ENCODE measurements around the gene TRAPPC12. TPM values are rescaled to one million over a fixed set of nuclear protein-coding genes. Genes with fewer than 3 reads are reported as not detected.
"Not testable (repeated sequence)": the region's sequence is repeated elsewhere in the genome, so short reads cannot be mapped to it uniquely, and the experiment has no call there.

Gene TRAPPC12
- total RNA-seq, 4 donors from 2014 or later: 52.2 to 90.7 (median 77.6) TPM

GRCh38 chr2:3491716-3492474, 112.4 kb downstream of the TRAPPC12 start:
- H3K27me3 ChIP-seq: no peaks in the 10 kb centered on the region
- TF ChIP-seq EP300 (IDR thresholded peaks at IDR 0.05) (no peak), POLR2A (IDR thresholded peaks at IDR 0.05) (no peak), CTCF (IDR thresholded peaks at IDR 0.05) (no peak), POLR2AphosphoS5 (IDR thresholded peaks at IDR 0.05) (no peak)
- peaks cover 0 to 8% (median 0%) of the 10 kb centered on the region in 3 donors for H3K4me1 ChIP-seq
- H3K4me3 ChIP-seq: no peak overlapping the region
- no peaks in the 10 kb centered on the region for H3K9me3 ChIP-seq
- ATAC-seq: no peak
- 90 to 100% methylated on average over 1 to 2 of the region's 17 CpGs for WGBS, 2 donors (ENCODE audit: low coverage in 1 of 2)
- peaks cover 0 to 22% of the 10 kb centered on the region in 2 donors for H3K36me3 ChIP-seq
- no peak overlapping the region for H3K27ac ChIP-seq

- not testable (repeated sequence) for ATAC-seq, H3K9me3 ChIP-seq, H3K27ac ChIP-seq, H3K4me1 ChIP-seq, H3K27me3 ChIP-seq, H3K4me3 ChIP-seq
- 75 to 100% methylated on average over 1 to 10 of the region's 12 CpGs for WGBS, 2 donors (ENCODE audit: low coverage in 1 of 2)
- peaks cover 0 to 27% of the 10 kb centered on the region in 2 donors for H3K36me3 ChIP-seq
Observed at GRCh38 chr2:3492475-3492787, 112.9 kb downstream of the TRAPPC12 start.

GRCh38 chr2:3492951-3493614, 113.6 kb downstream of the TRAPPC12 start:
- Histone ChIP-seq H3K27me3 (no peaks in the 10 kb centered on the region), H3K4me3 (no peak overlapping the region), H3K27ac (no peak overlapping the region), H3K4me1 (peaks cover 0 to 8% (median 0%) of the 10 kb centered on the region in 3 donors), H3K36me3 (peaks cover 0 to 34% of the 10 kb centered on the region in 2 donors), H3K9me3 (no peaks in the 10 kb centered on the region)
- no peak for TF ChIP-seq POLR2A (IDR thresholded peaks at IDR 0.05)
- no peak for TF ChIP-seq EP300 (IDR thresholded peaks at IDR 0.05)
- TF ChIP-seq POLR2AphosphoS5 (IDR thresholded peaks at IDR 0.05): peak; percentile 5
- no peak for TF ChIP-seq CTCF (IDR thresholded peaks at IDR 0.05)
- WGBS, 2 donors (ENCODE audit: low coverage in 1 of 2): 51 to 71% methylated on average over 4 to 7 of the region's 29 CpGs
- peak; percentile 49 for ATAC-seq

GRCh38 chr2:3493615-3494007, 114.1 kb downstream of the TRAPPC12 start:
- Histone ChIP-seq H3K4me1 (peaks cover 0 to 8% (median 0%) of the 10 kb centered on the region in 3 donors), H3K36me3 (peaks cover 0 to 39% of the 10 kb centered on the region in 2 donors), H3K27ac (no peak overlapping the region), H3K9me3 (no peaks in the 10 kb centered on the region), H3K4me3 (no peak overlapping the region), H3K27me3 (no peaks in the 10 kb centered on the region)
- ATAC-seq: no peak
- TF ChIP-seq POLR2A (IDR thresholded peaks at IDR 0.05): no peak
- no peak for TF ChIP-seq CTCF (IDR thresholded peaks at IDR 0.05)
- no peak for TF ChIP-seq EP300 (IDR thresholded peaks at IDR 0.05)
- no peak for TF ChIP-seq POLR2AphosphoS5 (IDR thresholded peaks at IDR 0.05)
- 9 to 34% methylated on average over 5 to 10 of the region's 10 CpGs for whole genome bisulfite sequencing, 2 donors (ENCODE audit: low coverage in 1 of 2)

DNA sequence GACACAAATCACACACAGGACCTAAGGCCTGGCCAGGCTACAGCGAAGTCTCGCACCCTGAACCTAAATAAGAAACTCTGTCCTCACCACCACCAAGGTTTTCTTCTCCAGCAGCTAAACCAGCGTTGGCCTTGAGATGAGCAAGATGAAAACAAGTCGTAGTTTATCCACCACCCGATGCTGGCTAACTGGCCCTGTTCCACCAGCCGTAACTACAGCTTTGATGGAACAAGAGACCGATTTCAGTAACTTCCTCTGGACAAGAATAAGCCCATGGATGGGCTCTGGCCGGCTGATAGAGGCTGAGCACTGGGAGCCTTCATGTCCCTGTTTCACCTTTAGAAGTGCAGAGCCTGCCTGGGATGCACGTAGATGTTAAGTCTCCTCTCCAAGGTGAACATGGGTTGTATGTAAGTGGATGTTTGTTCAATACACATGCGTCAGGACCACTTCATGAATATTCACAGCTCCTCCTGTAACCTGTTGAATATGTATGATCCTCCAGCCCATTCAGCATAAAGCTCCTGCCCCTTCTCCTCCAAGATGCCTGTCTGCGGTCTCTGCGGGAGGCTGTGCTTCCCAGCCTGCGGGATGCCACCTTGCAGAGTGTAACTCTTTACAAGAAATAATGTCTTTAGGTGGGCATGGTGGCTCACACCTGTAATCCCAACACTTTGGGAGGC, 115.6 kb downstream of the TRAPPC12 start:
- Histone ChIP-seq H3K27ac (no peak overlapping the region), H3K36me3 (peaks cover 0 to 54% of the 10 kb centered on the region in 2 donors), H3K4me3 (no peak overlapping the region), H3K4me1 (peaks cover 0 to 8% (median 0%) of the 10 kb centered on the region in 3 donors), H3K27me3 (no peaks in the 10 kb centered on the region), H3K9me3 (no peaks in the 10 kb centered on the region)
- TF ChIP-seq POLR2AphosphoS5 (IDR thresholded peaks at IDR 0.05) (no peak), CTCF (IDR thresholded peaks at IDR 0.05) (no peak), EP300 (IDR thresholded peaks at IDR 0.05) (no peak), POLR2A (IDR thresholded peaks at IDR 0.05) (no peak)
- no peak for ATAC-seq
- 92 to 95% methylated on average over 7 to 8 of the region's 13 CpGs for WGBS, 2 donors (ENCODE audit: low coverage in 1 of 2)

- peaks cover 0 to 70% of the 10 kb centered on the region in 2 donors for H3K36me3 ChIP-seq
- 95 to 100% methylated on average over 2 to 15 of the region's 15 CpGs for WGBS, 2 donors (ENCODE audit: low coverage in 1 of 2)
- not testable (repeated sequence) for H3K4me1 ChIP-seq, H3K4me3 ChIP-seq, ATAC-seq, H3K27me3 ChIP-seq, H3K27ac ChIP-seq, H3K9me3 ChIP-seq
Observed at GRCh38 chr2:3496708-3497080, 117.2 kb downstream of the TRAPPC12 start.

All from gastroesophageal sphincter (tissue), 4 donors.